H1 (cell line): ENCODE measurements around the gene TEDDM1. TPM values are rescaled to one million over a fixed set of nuclear protein-coding genes. Genes with fewer than 3 reads are reported as not detected.

Experiments used
- CTCF ChIA-PET: fragments of 300-600 bp; sonication (Branson Sonifier 250); formaldehyde crosslinking; loops from one replicate; lab custom pipeline; 2021; ENCODE audit not compliant: partially characterized antibody; lab: Charles Lee
- POLR2A ChIA-PET: fragments of 300-600 bp; sonication (Branson Sonifier 250); formaldehyde crosslinking; loops from one replicate; lab custom pipeline; 2021; ENCODE audit warnings: inconsistent platforms; ENCODE audit not compliant: partially characterized antibody; lab: Charles Lee
- DNase-seq, 2 experiments: peaks; one replicate each; pipeline versions ENCODE4 v3.0.0 to v3.0.0-alpha.2; 2010 to 2022; ENCODE audit warnings: low spot score in 2 of 2, low read depth in 1 of 2, mixed read lengths in 1 of 2
- FAIRE-seq: peaks from 2 replicates; lab custom pipeline; 2011; peaks lifted over from hg19 to GRCh38; lab: Jason Lieb, UNC
- H2AFZ ChIP-seq: 2 replicates; pipeline ENCODE4 v1.8.1; 2012; ENCODE audit warnings: low read length, inconsistent platforms
- H2AK5ac ChIP-seq: 2 replicates; pipeline ENCODE4 v1.6.1; 2013; ENCODE audit warnings: low read depth, low read length
- H2BK120ac ChIP-seq: replicated peaks from 2 replicates; pipeline ENCODE3; 2013; ENCODE audit warnings: low read depth, low read length, inconsistent platforms
- H2BK12ac ChIP-seq: 2 replicates; pipeline ENCODE4 v1.6.1; 2013; ENCODE audit warnings: low read depth, low read length
- H2BK15ac ChIP-seq: 2 replicates; pipeline ENCODE4 v1.6.1; 2013; ENCODE audit warnings: low read length
- H2BK20ac ChIP-seq: 2 replicates; pipeline ENCODE4 v1.6.1; 2013; ENCODE audit warnings: low read length
- H2BK5ac ChIP-seq: 2 replicates; pipeline ENCODE4 v1.6.1; 2013; ENCODE audit warnings: low read depth, low read length
- H3K14ac ChIP-seq: 2 replicates; pipeline ENCODE4 v1.6.1; 2013; ENCODE audit warnings: inconsistent platforms; ENCODE audit not compliant: insufficient read length
- H3K18ac ChIP-seq: 2 replicates; pipeline ENCODE4 v1.6.1; 2013; ENCODE audit warnings: low read length; ENCODE audit errors: extremely low read depth
- H3K23ac ChIP-seq: 2 replicates; pipeline ENCODE4 v1.6.1; 2013; ENCODE audit warnings: inconsistent platforms; ENCODE audit not compliant: insufficient read length
- H3K23me2 ChIP-seq: 2 replicates; pipeline ENCODE4 v1.6.1; 2013; ENCODE audit warnings: low read depth, low read length
- H3K27ac ChIP-seq: 2 replicates; pipeline ENCODE4 v1.6.1; 2011; ENCODE audit warnings: low read depth, low read length, inconsistent platforms
- H3K27me3 ChIP-seq, 4 experiments: replicated peaks in 1 of 4; 1 replicate in 1 of 4; 2 replicates in 3 of 4; pipeline versions ENCODE4 v1.6.1 to v1.8.1; 2011 to 2013; ENCODE audit warnings: low read length in 3 of 4, mild to moderate bottlenecking in 3 of 4, inconsistent platforms in 2 of 4, mixed read lengths in 2 of 4, moderate library complexity in 1 of 4; ENCODE audit not compliant: control insufficient read depth in 3 of 4, insufficient read depth in 3 of 4; ENCODE audit errors: extremely low read depth in 1 of 4
- H3K36me3 ChIP-seq, 4 experiments: 2 replicates each; pipeline versions ENCODE4 v1.6.1 to v1.8.1; 2011 to 2013; ENCODE audit warnings: mild to moderate bottlenecking in 4 of 4, low read length in 3 of 4, moderate library complexity in 2 of 4, control low read depth in 1 of 4, inconsistent platforms in 1 of 4; ENCODE audit not compliant: insufficient read depth in 4 of 4, control insufficient read depth in 2 of 4
- H3K4ac ChIP-seq: replicated peaks from 2 replicates; pipeline ENCODE3; 2013; ENCODE audit warnings: low read length, low read depth, mixed read lengths, inconsistent platforms; ENCODE audit not compliant: insufficient read length
- H3K4me1 ChIP-seq, 4 experiments: replicated peaks in 1 of 4; 1 replicate in 1 of 4; 2 replicates in 3 of 4; pipeline versions ENCODE4 v1.6.1 to v1.8.1; 2011 to 2013; ENCODE audit warnings: low read length in 3 of 4, inconsistent platforms in 2 of 4, mixed read lengths in 1 of 4; ENCODE audit not compliant: insufficient read depth in 4 of 4, control insufficient read depth in 3 of 4
- H3K4me2 ChIP-seq, 2 experiments: 2 replicates each; pipeline versions ENCODE4 v1.6.1 to v1.8.1; 2011 to 2013; ENCODE audit warnings: low read depth in 2 of 2, low read length in 2 of 2, control low read depth in 1 of 2, inconsistent platforms in 1 of 2, mild to moderate bottlenecking in 1 of 2; ENCODE audit not compliant: insufficient read depth in 1 of 2
- H3K4me3 ChIP-seq, 4 experiments: fragments of 200-600, 300-600 bp in 1 of 4; sonication (generic), shearing (Covaris generic), sonication (Bioruptor Twin) in 1 of 4; 2 replicates each; pipeline versions ENCODE4 v1.5.1 to v1.8.1; 2011 to 2016; ENCODE audit warnings: low read length in 4 of 4, low read depth in 3 of 4, control low read depth in 2 of 4, inconsistent platforms in 2 of 4, mild to moderate bottlenecking in 2 of 4, mixed read lengths in 1 of 4, moderate library complexity in 1 of 4; ENCODE audit not compliant: insufficient read depth in 2 of 4; ENCODE audit errors: extremely low read depth in 1 of 4
- H3K56ac ChIP-seq: replicated peaks from 2 replicates; pipeline ENCODE3; 2013; ENCODE audit warnings: low read depth, mild to moderate bottlenecking, mixed read lengths, low read length, inconsistent platforms; ENCODE audit not compliant: insufficient read length
- H3K79me1 ChIP-seq: 2 replicates; pipeline ENCODE4 v1.6.1; 2013; ENCODE audit warnings: low read depth, low read length, control low read depth
- H3K79me2 ChIP-seq, 2 experiments: 2 replicates each; pipeline versions ENCODE4 v1.6.1 to v1.8.1; 2012 to 2013; ENCODE audit warnings: low read length in 2 of 2, mild to moderate bottlenecking in 2 of 2, inconsistent platforms in 1 of 2; ENCODE audit not compliant: insufficient read depth in 2 of 2, control insufficient read depth in 1 of 2
- H3K9ac ChIP-seq, 4 experiments: replicated peaks in 1 of 4; 1 replicate in 1 of 4; 2 replicates in 3 of 4; pipeline versions ENCODE4 v1.6.1 to v1.8.1; 2011 to 2013; ENCODE audit warnings: low read depth in 3 of 4, low read length in 3 of 4, control low read depth in 2 of 4, mild to moderate bottlenecking in 2 of 4, moderate library complexity in 2 of 4, inconsistent platforms in 1 of 4; ENCODE audit errors: extremely low read depth in 1 of 4
- H3K9me3 ChIP-seq, 2 experiments: 2 replicates each; pipeline versions ENCODE4 v1.6.1 to v1.8.1; 2012 to 2013; ENCODE audit warnings: mild to moderate bottlenecking in 2 of 2, moderate library complexity in 2 of 2, control low read depth in 1 of 2, inconsistent platforms in 1 of 2, low read depth in 1 of 2, low read length in 1 of 2, mixed read lengths in 1 of 2; ENCODE audit not compliant: insufficient read depth in 2 of 2
- H4K20me1 ChIP-seq, 2 experiments: replicated peaks in 1 of 2; 2 replicates each; pipeline versions ENCODE3 to v1.8.1; 2011 to 2013; ENCODE audit warnings: inconsistent platforms in 2 of 2, low read length in 2 of 2, mild to moderate bottlenecking in 1 of 2; ENCODE audit not compliant: insufficient read depth in 2 of 2, control insufficient read depth in 1 of 2
- H4K5ac ChIP-seq: 2 replicates; pipeline ENCODE4 v1.6.1; 2013; ENCODE audit warnings: low read length, low read depth, mixed read lengths, inconsistent platforms; ENCODE audit not compliant: insufficient read length
- H4K8ac ChIP-seq: 2 replicates; pipeline ENCODE4 v1.8.0; 2013; ENCODE audit warnings: mild to moderate bottlenecking, moderate library complexity, low read length, inconsistent platforms; ENCODE audit not compliant: insufficient read depth; ENCODE audit errors: extremely low read depth
- H4K91ac ChIP-seq: replicated peaks from 2 replicates; pipeline ENCODE3; 2013; ENCODE audit warnings: low read length, mixed read lengths, inconsistent platforms; ENCODE audit not compliant: insufficient read length
- ASH2L ChIP-seq: fragments of 200-600, 300-600 bp; sonication (generic); IDR thresholded peaks from one replicate; pipeline ENCODE4 v1.7.1; 2017; ENCODE audit warnings: low read length
- KDM5A ChIP-seq: fragments of 200-600 bp; IDR thresholded peaks from 2 replicates; pipeline ENCODE4 v1.7.1; 2012; ENCODE audit warnings: mild to moderate bottlenecking, low read length, inconsistent platforms, mixed read lengths
- POLR2AphosphoS5 ChIP-seq: IDR thresholded peaks from 2 replicates; pipeline ENCODE4 v1.6.1; 2011; ENCODE audit warnings: low read depth, low read length
- POU5F1 ChIP-seq: IDR thresholded peaks from 2 replicates; pipeline ENCODE4 v1.6.1; 2011; ENCODE audit warnings: low read depth, mild to moderate bottlenecking, low read length, moderate library complexity
- RBBP5 ChIP-seq: IDR thresholded peaks from 2 replicates; pipeline ENCODE4 v1.7.1; 2012; ENCODE audit warnings: low read depth, mild to moderate bottlenecking, inconsistent platforms, low read length, moderate library complexity, borderline replicate concordance
- SAP30 ChIP-seq: fragments of 300-600 bp; sonication (generic); IDR thresholded peaks from 2 replicates; pipeline ENCODE4 v1.7.1; 2012; ENCODE audit warnings: low read length, moderate library complexity, mild to moderate bottlenecking, inconsistent platforms; ENCODE audit not compliant: insufficient read depth, insufficient replicate concordance
- SIRT6 ChIP-seq: IDR thresholded peaks from one replicate; pipeline ENCODE4 v1.7.1; 2012; ENCODE audit warnings: low read length, inconsistent platforms
- WGBS, 2 experiments: shearing (Covaris generic) in 1 of 2; methylation state at CpG; one replicate each; pipeline versions ENCODE4 v1.1.6 to v1.1.7; 2013 to 2015; ENCODE audit warnings: low lambda C conversion rate in 2 of 2, mixed read lengths in 2 of 2, inconsistent platforms in 1 of 2, low coverage in 1 of 2, missing lambda C conversion rate in 1 of 2; ENCODE audit not compliant: insufficient replicate concordance in 2 of 2, insufficient coverage in 1 of 2, insufficient read length in 1 of 2; ENCODE audit errors: extremely low coverage in 1 of 2, missing lambda C conversion rate in 1 of 2; 5-methylcytosine and 5-hydroxymethylcytosine counted together
- polyA plus RNA-seq, 7 experiments: library from polyadenylated mRNA; depleted of rRNA in 3 of 7; stranded (reverse) in 5 of 7; unstranded in 2 of 7; fragments of >200 nt in 5 of 7; fragments of 200-250 nt in 2 of 7; gene quantifications; 1 replicate in 5 of 7; 2 replicates in 1 of 7; 4 replicates in 1 of 7; pipeline versions ENCODE4 v1.2.1 to v1.2.3, GENCODE V29; 2011 to 2013; ENCODE audit warnings: missing spikeins in 2 of 7, mixed read lengths in 2 of 7
- total RNA-seq: library from RNA; stranded (reverse); fragmentation: NEBNext Ultra II Directional; extraction: Animal tissue kit (Norgen Biotek cat#: 25700); gene quantifications from 2 replicates; pipeline ENCODE4 v1.2.1, GENCODE V29; 2021

TEDDM1 gene
- total and polyA plus RNA-seq, 2 of the 8 experiments (the other 6 are each of a cell fraction or from before 2014, with no cell fraction given): not detected

DNA sequence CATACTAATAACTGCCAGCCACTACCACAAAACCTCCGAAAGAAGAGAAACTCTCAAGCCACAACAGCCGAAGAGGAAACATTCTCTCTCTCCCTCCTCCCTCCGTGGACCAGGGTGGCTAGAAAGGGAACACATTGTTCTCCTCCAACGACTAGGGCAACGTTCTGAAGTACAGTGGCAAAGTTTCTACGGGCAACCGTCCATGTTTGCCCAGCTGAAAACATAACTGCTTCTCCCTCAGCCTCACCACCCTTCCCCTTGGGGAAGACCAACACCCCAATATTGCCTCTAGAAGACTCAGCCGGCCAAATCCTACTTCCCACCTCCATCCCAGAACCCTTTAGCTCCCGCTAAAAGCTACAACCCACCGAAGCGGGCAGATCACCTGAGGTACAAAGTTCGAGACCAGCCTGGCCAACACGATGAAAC is 10.8 kb downstream of the TEDDM1 start:
- Histone ChIP-seq H4K5ac (no peak overlapping the region), H4K91ac (no peak overlapping the region), H3K4me2 (peak overlapping the region; percentile 94 to 95), H4K20me1 (peaks cover 27 to 44% of the 10 kb centered on the region in 2 experiments), H3K4ac (no peak overlapping the region), H3K23me2 (peaks cover 8% of the 10 kb centered on the region), H3K9ac (peak overlapping the region; percentile 13 to 94 (median 72)), H3K4me1 (peaks cover 4 to 12% (median 8%) of the 10 kb centered on the region in 4 experiments; a peak in 5 of 7 replicates), H2BK20ac (no peak overlapping the region), H3K27me3 (no peaks in the 10 kb centered on the region; a peak in 1 of 7 replicates), H3K4me3 (peak overlapping the region; percentile 68 to 99 (median 96)), H2BK15ac (no peak overlapping the region), H3K23ac (no peak overlapping the region), H3K79me1 (peaks cover 10% of the 10 kb centered on the region), H2BK12ac (no peak overlapping the region; the same call in 1 of the 2 replicates), H3K27ac (no peak overlapping the region), H2AFZ (no peak overlapping the region), H2BK120ac (no peak overlapping the region), H3K14ac (no peak overlapping the region), H3K79me2 (peaks cover 33 to 68% of the 10 kb centered on the region in 2 experiments), H3K56ac (peak overlapping the region; percentile 13), H3K9me3 (no peaks in the 10 kb centered on the region), H2BK5ac (no peak overlapping the region), H3K18ac (no peak overlapping the region; the same call in 1 of the 2 replicates), H3K36me3 (peaks cover 36 to 60% (median 39%) of the 10 kb centered on the region in 4 experiments), H2AK5ac (no peak overlapping the region), H4K8ac (no peak overlapping the region; the same call in 1 of the 2 replicates)
- FAIRE-seq: no peak
- TF ChIP-seq POLR2AphosphoS5: peak; percentile 56; the same call in 1 of the 2 replicates
- TF ChIP-seq SIRT6: no peak
- 0 out of 2 replicates have a peak, but pooled peaks have one; percentile 9 for TF ChIP-seq RBBP5
- TF ChIP-seq ASH2L: no peak
- TF ChIP-seq SAP30: no peak
- TF ChIP-seq KDM5A: no peak
- no peak for TF ChIP-seq POU5F1
- POLR2A ChIA-PET: interaction anchor here (0.7 to 3.3 kb wide), 24 partner anchors 10 to 309 kb away, joined by 3 to 69 read pairs (median 5); partner anchors contain the start of gene TEDDM1
- no peak for DNase-seq
- WGBS, 2 experiments: 7% methylated on average over 13 of the region's 13 CpGs; no CpG with 5 or more reads in 1 of the 2 experiments
- CTCF ChIA-PET: interaction anchor here (0.8 to 1.8 kb wide), 6 partner anchors 9 to 393 kb away, joined by 3 to 7 read pairs (median 4); no protein-coding TSS in a partner anchor
